GM12878 (cell line): ENCODE data around the gene IRX1. TPM values are rescaled to one million over a fixed set of nuclear protein-coding genes. Genes with fewer than 3 reads are reported as not detected.

Experiments used
- ATAC-seq: fragments of 200-7000 bp; cut with Tn5 transposase; 3 replicates; pipeline ENCODE4 v1.9.1; 2020; ENCODE audit warnings: mild to moderate bottlenecking, moderate library complexity
- BruUV-seq: library from RNA; stranded (reverse); fragments of 400-500 nt; replicated peaks from 2 replicates; lab custom pipeline; 2021; lab: Mats Ljungman, UMichigan
- CTCF ChIA-PET: fragments of 300-600 bp; sonication (Branson Sonifier 250); formaldehyde crosslinking; extraction: SDS; loops from one replicate; lab custom pipeline; 2021; ENCODE audit warnings: inconsistent platforms; lab: Yijun Ruan, JAX
- POLR2A ChIA-PET: fragments of 350-600 bp; formaldehyde crosslinking; extraction: SDS; loops from one replicate; lab custom pipeline; 2021; ENCODE audit warnings: inconsistent platforms; lab: Charles Lee
- RAD21 ChIA-PET: fragments of 300-600 bp; sonication (Branson Sonifier 250); formaldehyde crosslinking; loops from one replicate; lab custom pipeline; 2023; ENCODE audit warnings: antibody characterized with exemption; ENCODE audit not compliant: unreplicated experiment; lab: Charles Lee
- SMC1A ChIA-PET: fragments of 300-600 bp; sonication (Branson Sonifier 250); formaldehyde crosslinking; loops from one replicate; lab custom pipeline; 2023; ENCODE audit not compliant: unreplicated experiment, uncharacterized antibody; lab: Charles Lee
- DNase-seq: peaks from one replicate; pipeline ENCODE4 v3.0.0-alpha.2; 2011; ENCODE audit warnings: low read depth, low spot score
- FAIRE-seq: peaks from 3 replicates; lab custom pipeline; 2011; peaks lifted over from hg19 to GRCh38; lab: Jason Lieb, UNC
- H2AFZ ChIP-seq: 2 replicates; pipeline ENCODE4 v1.6.0; 2011; ENCODE audit warnings: low read depth, low read length, control low read depth; ENCODE audit not compliant: control insufficient read depth
- H3K27ac ChIP-seq: 2 replicates; pipeline ENCODE4 v1.5.1; 2011; ENCODE audit warnings: control low read depth; ENCODE audit not compliant: control insufficient read depth, insufficient read depth
- H3K27me3 ChIP-seq, 2 experiments: replicated peaks in 1 of 2; 2 replicates each; pipeline versions ENCODE4 v1.6.0 to v1.6.1; 2011; ENCODE audit warnings: low read length in 1 of 2; ENCODE audit not compliant: control insufficient read depth in 2 of 2, insufficient read depth in 2 of 2
- H3K36me3 ChIP-seq, 2 experiments: 2 replicates each; pipeline ENCODE4 v1.5.1; 2011; ENCODE audit warnings: low read length in 1 of 2; ENCODE audit not compliant: control insufficient read depth in 2 of 2, insufficient read depth in 2 of 2
- H3K4me1 ChIP-seq: 2 replicates; pipeline ENCODE4 v1.6.1; 2011; ENCODE audit warnings: mild to moderate bottlenecking, low read length, moderate library complexity, mixed read lengths; ENCODE audit not compliant: control insufficient read depth, insufficient read depth
- H3K4me2 ChIP-seq: 2 replicates; pipeline ENCODE4 v1.6.0; 2011; ENCODE audit warnings: control low read depth; ENCODE audit not compliant: control insufficient read depth, insufficient read depth
- H3K4me3 ChIP-seq: fragments of 200-600 bp; sonication (generic); 2 replicates; pipeline ENCODE4 v1.5.1; 2016
- H3K79me2 ChIP-seq: 2 replicates; pipeline ENCODE4 v1.6.0; 2011; ENCODE audit warnings: low read length; ENCODE audit not compliant: control insufficient read depth, insufficient read depth
- H3K9ac ChIP-seq: 2 replicates; pipeline ENCODE4 v1.8.0; 2011; ENCODE audit warnings: low read length, control low read depth, mixed read lengths; ENCODE audit not compliant: control insufficient read depth, insufficient read depth
- H3K9me3 ChIP-seq: replicated peaks from 3 replicates; pipeline ENCODE4 v1.5.1; 2011; ENCODE audit warnings: mild to moderate bottlenecking, low read length; ENCODE audit not compliant: control insufficient read depth, insufficient read depth
- H4K20me1 ChIP-seq: 2 replicates; pipeline ENCODE4 v1.6.0; 2011; ENCODE audit not compliant: control insufficient read depth, insufficient read depth
- ATF7 ChIP-seq: fragments of 450-650 bp; IDR thresholded peaks from 2 replicates; pipeline ENCODE4 v1.6.1; 2016; ENCODE audit warnings: low read depth, mild to moderate bottlenecking
- CHD1 ChIP-seq: IDR thresholded peaks from 2 replicates; pipeline ENCODE4 v1.6.1; 2012; ENCODE audit warnings: low read depth, low read length, improper control_type of control experiment
- CREB1 ChIP-seq: IDR thresholded peaks from 2 replicates; pipeline ENCODE4 v1.6.1; 2012; ENCODE audit warnings: low read depth, mild to moderate bottlenecking, inconsistent platforms
- ELK1 ChIP-seq: IDR thresholded peaks from 2 replicates; pipeline ENCODE4 v1.6.1; 2012; ENCODE audit warnings: low read depth, low read length, improper control_type of control experiment
- FOXK2 ChIP-seq: fragments of 450-650 bp; IDR thresholded peaks from 2 replicates; pipeline ENCODE4 v1.6.1; 2017; ENCODE audit warnings: mild to moderate bottlenecking, moderate library complexity
- JUND ChIP-seq: IDR thresholded peaks from 2 replicates; pipeline ENCODE4 v1.6.1; 2012; ENCODE audit warnings: low read depth, mild to moderate bottlenecking, low read length, improper control_type of control experiment, moderate library complexity
- LARP7 ChIP-seq: fragments of 450-650 bp; IDR thresholded peaks from 2 replicates; pipeline ENCODE4 v1.6.1; 2017; ENCODE audit warnings: mild to moderate bottlenecking
- MYC ChIP-seq: IDR thresholded peaks from 2 replicates; pipeline ENCODE4 v1.6.1; 2011; ENCODE audit warnings: mild to moderate bottlenecking, low read length, moderate library complexity, inconsistent platforms; ENCODE audit not compliant: insufficient read depth, insufficient replicate concordance, insufficient read length, severe bottlenecking
- NRF1 ChIP-seq: conservative IDR thresholded peaks from 2 replicates; pipeline ENCODE4 v1.6.1; 2011; ENCODE audit warnings: mild to moderate bottlenecking, low read depth, low read length, improper control_type of control experiment
- PAX5 ChIP-seq: IDR thresholded peaks from 2 replicates; pipeline ENCODE4 v1.6.1; 2011; ENCODE audit warnings: low read depth, low read length, borderline replicate concordance
- POLR2AphosphoS5 ChIP-seq: IDR thresholded peaks from 2 replicates; pipeline ENCODE4 v1.6.1; 2011; ENCODE audit warnings: mild to moderate bottlenecking, low read length, inconsistent platforms
- RELB ChIP-seq: fragments of 450-650 bp; IDR thresholded peaks from 2 replicates; pipeline ENCODE4 v1.6.1; 2017; ENCODE audit warnings: low read depth, mild to moderate bottlenecking, moderate library complexity
- SMARCA5 ChIP-seq: fragments of 450-650 bp; IDR thresholded peaks from 2 replicates; pipeline ENCODE4 v1.6.1; 2017; ENCODE audit warnings: mild to moderate bottlenecking
- TCF7 ChIP-seq: IDR thresholded peaks from 2 replicates; pipeline ENCODE4 v1.6.1; 2014; ENCODE audit warnings: antibody characterized with exemption, borderline replicate concordance
- WRNIP1 ChIP-seq: IDR thresholded peaks from 2 replicates; pipeline ENCODE4 v1.6.1; 2011; ENCODE audit warnings: low read depth, low read length, improper control_type of control experiment, borderline replicate concordance
- ZNF384 ChIP-seq: IDR thresholded peaks from 2 replicates; pipeline ENCODE4 v1.6.1; 2012; ENCODE audit warnings: low read depth, mild to moderate bottlenecking, low read length, improper control_type of control experiment, borderline replicate concordance
- WGBS: methylation state at CpG from one replicate; pipeline ENCODE4 v1.1.6; 2016; ENCODE audit warnings: low lambda C conversion rate; ENCODE audit not compliant: insufficient replicate concordance, insufficient coverage; ENCODE audit errors: missing lambda C conversion rate; 5-methylcytosine and 5-hydroxymethylcytosine counted together
- in situ Hi-C: fragments of 300-500 bp; cut with MboI; formaldehyde crosslinking; loops from 9 replicates; pipeline ENCODE4 v1.14.3; 2018; ENCODE audit warnings: mixed read lengths
- intact Hi-C: fragments of 100-400 bp; cut with micrococcal nuclease; formaldehyde crosslinking; loops from one replicate; pipeline ENCODE4 v1.14.2; 2022; ENCODE audit not compliant: unreplicated experiment
- polyA plus RNA-seq, 11 experiments: library from polyadenylated mRNA; depleted of rRNA in 4 of 11; unstranded in 6 of 11; stranded (reverse) in 5 of 11; fragments of >200 nt; fragmentation: Nextera tagmentation in 4 of 11; fragmentation: Illumina TruSeq in 1 of 11; extraction: Ambion mirVana in 4 of 11; extraction: Trizol in 1 of 11; gene quantifications; 1 replicate in 1 of 11; 2 replicates in 10 of 11; pipeline versions ENCODE4 v1.2.1 to v1.2.3, GENCODE V29; 2011 to 2016; ENCODE audit warnings: inconsistent platforms in 2 of 11, missing spikeins in 2 of 11, low read depth in 1 of 11
- total RNA-seq, 4 experiments: library from RNA; depleted of rRNA in 3 of 4; stranded (reverse); fragments of >200 nt in 3 of 4; fragmentation: Illumina TruSeq in 1 of 4; extraction: Trizol in 1 of 4; gene quantifications; 2 replicates each; pipeline versions ENCODE4 v1.2.1 to v1.2.3, GENCODE V29; 2013 to 2021

The IRX1 gene
- total and polyA plus RNA-seq, 10 of the 15 experiments (the other 5 are each of a cell fraction or from before 2014, with no cell fraction given), result not detected

- ChIA-PET CTCF (no interaction called here), POLR2A (no interaction called here), SMC1A (no interaction called here), RAD21 (no interaction called here)
- peaks cover 2% of the 10 kb centered on the region; the same call in 1 of the 3 replicates for H3K9me3 ChIP-seq
- no peak for FAIRE-seq
- no peak for ATAC-seq
- no peaks in the 10 kb centered on the region for H3K27me3 ChIP-seq
- H3K9ac ChIP-seq, result no peak overlapping the region
- H3K36me3 ChIP-seq, result no peaks in the 10 kb centered on the region
- no peaks in the 10 kb centered on the region for H4K20me1 ChIP-seq
- H3K79me2 ChIP-seq, result no peaks in the 10 kb centered on the region
- no peak overlapping the region for H3K4me2 ChIP-seq
- H3K4me3 ChIP-seq, result no peak overlapping the region
- in situ Hi-C loops (no loop called here), intact Hi-C loops (no loop called here)
- H3K27ac ChIP-seq, result no peak overlapping the region
- no peak overlapping the region for H2AFZ ChIP-seq
- DNase-seq, result no peak
- 67% methylated on average over 42 of the region's 42 CpGs for WGBS
- BruUV-seq, result no TSS peak
- TF ChIP-seq MYC (no peak), ATF7 (no peak), LARP7 (no peak), SMARCA5 (no peak), CREB1 (no peak)
- no peaks in the 10 kb centered on the region for H3K4me1 ChIP-seq
These were observed 1.8 kb downstream of the IRX1 start for GRCh38 chr5:3597167-3598007.

- DNase-seq (no peak), FAIRE-seq (no peak), ATAC-seq (no peak)
- Histone ChIP-seq H3K27ac (no peak overlapping the region), H3K27me3 (no peaks in the 10 kb centered on the region), H3K36me3 (no peaks in the 10 kb centered on the region), H3K9me3 (peaks cover 2% of the 10 kb centered on the region; the same call in 1 of the 3 replicates), H4K20me1 (no peaks in the 10 kb centered on the region), H2AFZ (no peak overlapping the region), H3K79me2 (no peaks in the 10 kb centered on the region), H3K4me3 (no peak overlapping the region), H3K4me1 (no peaks in the 10 kb centered on the region), H3K4me2 (no peak overlapping the region), H3K9ac (no peak overlapping the region)
- in situ Hi-C loops (no loop called here), intact Hi-C loops (no loop called here)
- BruUV-seq, result no TSS peak
- SMC1A ChIA-PET, result no interaction called here
- TF ChIP-seq ZNF384 (no peak), WRNIP1 (no peak), PAX5 (no peak), JUND (no peak), ELK1 (no peak), NRF1 (no peak), TCF7 (no peak), CHD1 (no peak), RELB (no peak), FOXK2 (no peak), POLR2AphosphoS5 (no peak)
- POLR2A ChIA-PET, result no interaction called here
- CTCF ChIA-PET, result no interaction called here
- RAD21 ChIA-PET, result no interaction called here
- WGBS, result 37% methylated on average over 8 of the region's 8 CpGs
These were observed 2.6 kb downstream of the IRX1 start for GRCh38 chr5:3598207-3598606.
